PC-9 (cell line): ENCODE data around the gene FOS.

Source experiments
- EZH2 ChIP-seq: fragments of 200-600 bp; sonication (generic); IDR thresholded peaks from 2 replicates; pipeline ENCODE4 v1.8.0; 2017; ENCODE audit warnings: antibody characterized with exemption, low read depth
- TF ChIP-seq, protein P1 (sequence below): fragments of 200-600 bp; sonication (generic); conservative IDR thresholded peaks from 2 replicates; pipeline ENCODE4 v1.6.1; 2017; ENCODE audit warnings: mixed run types, antibody characterized with exemption, mild to moderate bottlenecking, moderate library complexity

DNA sequence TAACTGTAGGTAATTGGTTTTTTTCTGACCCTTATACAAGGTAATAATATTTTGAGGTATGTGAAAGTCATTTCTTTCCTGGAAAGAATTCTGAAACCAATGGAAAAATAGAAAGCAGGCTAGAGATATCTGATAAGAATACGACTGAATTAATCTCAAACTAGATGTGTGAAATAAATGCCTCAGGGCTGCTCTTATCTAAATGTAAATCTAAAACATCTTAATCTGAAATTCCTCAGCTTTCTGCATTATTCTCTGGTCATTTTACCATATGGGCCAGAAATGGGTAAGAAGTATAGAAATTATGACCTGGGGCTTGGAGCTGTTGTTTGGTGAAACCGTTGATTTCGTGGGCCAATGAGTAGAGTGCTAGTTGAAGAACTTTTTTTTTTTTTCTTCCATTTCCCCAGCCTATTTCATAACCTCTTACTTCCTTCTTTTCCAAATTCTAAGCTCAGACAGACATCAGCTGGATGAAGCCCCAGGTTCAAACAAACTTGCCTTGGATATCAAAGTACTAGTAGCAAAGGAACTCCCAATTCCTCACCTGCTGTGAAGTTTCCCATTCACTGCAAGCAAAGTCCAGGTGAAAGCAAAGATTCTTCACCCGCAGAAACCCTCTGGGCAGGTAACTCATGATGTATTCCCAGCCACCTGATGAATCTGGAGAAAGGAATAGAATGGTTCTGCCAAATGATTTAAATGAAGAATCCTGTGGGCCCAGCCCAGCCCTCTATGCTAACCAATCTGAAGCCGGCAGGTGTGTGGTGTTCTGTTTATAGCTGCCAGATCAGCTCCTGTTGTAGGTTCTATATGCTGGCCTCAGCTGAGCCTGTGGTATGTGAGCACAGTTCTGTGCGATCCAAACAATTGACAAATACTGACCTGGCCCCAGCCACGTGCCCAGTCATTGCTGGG lies 9.7 kb upstream of the FOS start:
- TF ChIP-seq, protein P1, sequence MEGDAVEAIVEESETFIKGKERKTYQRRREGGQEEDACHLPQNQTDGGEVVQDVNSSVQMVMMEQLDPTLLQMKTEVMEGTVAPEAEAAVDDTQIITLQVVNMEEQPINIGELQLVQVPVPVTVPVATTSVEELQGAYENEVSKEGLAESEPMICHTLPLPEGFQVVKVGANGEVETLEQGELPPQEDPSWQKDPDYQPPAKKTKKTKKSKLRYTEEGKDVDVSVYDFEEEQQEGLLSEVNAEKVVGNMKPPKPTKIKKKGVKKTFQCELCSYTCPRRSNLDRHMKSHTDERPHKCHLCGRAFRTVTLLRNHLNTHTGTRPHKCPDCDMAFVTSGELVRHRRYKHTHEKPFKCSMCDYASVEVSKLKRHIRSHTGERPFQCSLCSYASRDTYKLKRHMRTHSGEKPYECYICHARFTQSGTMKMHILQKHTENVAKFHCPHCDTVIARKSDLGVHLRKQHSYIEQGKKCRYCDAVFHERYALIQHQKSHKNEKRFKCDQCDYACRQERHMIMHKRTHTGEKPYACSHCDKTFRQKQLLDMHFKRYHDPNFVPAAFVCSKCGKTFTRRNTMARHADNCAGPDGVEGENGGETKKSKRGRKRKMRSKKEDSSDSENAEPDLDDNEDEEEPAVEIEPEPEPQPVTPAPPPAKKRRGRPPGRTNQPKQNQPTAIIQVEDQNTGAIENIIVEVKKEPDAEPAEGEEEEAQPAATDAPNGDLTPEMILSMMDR = no peak
- no peak for TF ChIP-seq EZH2
